Tibial nerve (tissue), 4 donors: ENCODE data around the gene ABR. TPM values are rescaled to one million over a fixed set of nuclear protein-coding genes. Genes with fewer than 3 reads are reported as not detected.

Source experiments
- DNase-seq, 2 donors: peaks; one replicate each; pipeline ENCODE4 v3.0.0-alpha.2; 2019; ENCODE audit warnings: low spot score in 2 of 2
- H3K27ac ChIP-seq, 4 donors: fragments of 200-600 bp; sonication (generic) in 3 of 4; one replicate each; pipeline ENCODE4 v1.5.1; 2017 to 2019; ENCODE audit warnings: mild to moderate bottlenecking in 1 of 4
- H3K27me3 ChIP-seq, 2 donors: fragments of 200-600 bp; sonication (generic) in 1 of 2; one replicate each; pipeline versions ENCODE4 v1.5.1 to v1.6.0; 2017 to 2019
- H3K36me3 ChIP-seq, 3 donors: fragments of 200-600 bp; sonication (generic); one replicate each; pipeline ENCODE4 v1.5.1; 2018 to 2019
- H3K4me1 ChIP-seq, 4 donors: fragments of 200-600 bp; sonication (generic) in 3 of 4; one replicate each; pipeline ENCODE4 v1.5.1; 2017 to 2019
- H3K4me3 ChIP-seq, 4 donors: fragments of 200-600 bp; sonication (generic) in 3 of 4; one replicate each; pipeline ENCODE4 v1.5.1; 2017 to 2019; ENCODE audit warnings: mild to moderate bottlenecking in 1 of 4, moderate library complexity in 1 of 4
- H3K9me3 ChIP-seq, 4 donors: fragments of 200-600 bp; sonication (generic) in 3 of 4; one replicate each; pipeline ENCODE4 v1.5.1; 2017 to 2019
- EP300 ChIP-seq, 2 donors: sonication (generic); formaldehyde crosslinking; IDR thresholded peaks; one replicate each; pipeline ENCODE4 v1.6.1; 2017; ENCODE audit warnings: antibody characterized with exemption in 2 of 2, mild to moderate bottlenecking in 1 of 2
- POLR2A ChIP-seq, 2 donors: fragments of 450-650 bp; IDR thresholded peaks; one replicate each; pipeline ENCODE4 v1.6.1; 2017; ENCODE audit warnings: antibody characterized with exemption in 2 of 2, mild to moderate bottlenecking in 2 of 2, moderate library complexity in 2 of 2
- WGBS, 2 donors: methylation state at CpG; one replicate each; pipeline ENCODE4 v1.1.5; 2018; 5-methylcytosine and 5-hydroxymethylcytosine counted together
- total RNA-seq, 4 donors: library from RNA; depleted of rRNA; stranded (reverse); fragments of >200 nt; gene quantifications; one replicate each; pipeline ENCODE4 v1.1.0, GENCODE V29; 2016
- TF ChIP-seq, protein P1 (sequence below), 5 experiments: fragments of 200-600 bp in 3 of 5; fragments of 450-650 bp in 2 of 5; sonication (generic) in 3 of 5; IDR thresholded peaks; one replicate each; pipeline ENCODE4 v1.5.1; 2016 to 2019; ENCODE audit warnings: antibody characterized with exemption in 5 of 5, mild to moderate bottlenecking in 3 of 5, moderate library complexity in 2 of 5

Gene ABR
- total RNA-seq, 4 donors from 2014 or later: 88.8 to 193 (median 133) TPM

DNA sequence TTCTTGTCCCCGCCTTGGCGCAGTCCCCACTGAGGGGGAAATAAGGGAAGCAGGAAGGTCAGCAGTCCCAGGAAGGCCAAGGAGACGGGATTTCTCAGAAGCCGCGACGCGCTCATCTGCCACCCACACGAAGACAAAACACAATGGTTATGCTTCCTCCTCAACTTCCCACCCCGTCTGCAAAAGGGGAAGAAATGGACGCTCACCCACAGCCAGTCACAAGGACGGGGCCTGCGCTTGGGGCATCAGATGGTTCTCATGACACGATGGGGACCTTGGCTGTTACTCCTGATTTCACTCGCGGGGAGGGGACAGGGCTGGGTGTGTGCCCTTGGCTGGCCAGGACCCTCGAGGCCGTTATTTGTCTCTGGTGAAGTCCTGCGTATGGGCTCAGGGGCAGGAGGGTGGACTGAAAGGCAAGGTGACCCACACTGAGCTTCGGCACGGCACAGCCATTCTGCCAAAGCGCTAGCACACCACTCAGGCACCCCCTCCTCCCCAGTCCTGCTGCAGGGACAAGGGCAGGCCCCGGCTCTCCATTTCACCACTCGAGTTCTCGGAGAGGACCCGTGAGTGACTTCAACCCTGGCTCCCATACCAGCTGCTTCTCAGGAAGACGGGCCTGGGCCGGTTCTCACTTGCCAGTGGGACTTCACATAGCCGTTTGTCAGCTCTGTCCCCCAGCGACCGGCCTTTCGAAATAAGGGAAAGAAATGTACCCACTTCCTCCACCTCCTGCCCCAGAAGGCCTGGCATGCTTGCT, 84.5 kb downstream of the ABR start:
- DNase-seq: peak in 1 of 2 donors; percentile 32
- peak overlapping the region in 2 of 4 donors; percentile 50 to 59 for H3K27ac ChIP-seq

DNA sequence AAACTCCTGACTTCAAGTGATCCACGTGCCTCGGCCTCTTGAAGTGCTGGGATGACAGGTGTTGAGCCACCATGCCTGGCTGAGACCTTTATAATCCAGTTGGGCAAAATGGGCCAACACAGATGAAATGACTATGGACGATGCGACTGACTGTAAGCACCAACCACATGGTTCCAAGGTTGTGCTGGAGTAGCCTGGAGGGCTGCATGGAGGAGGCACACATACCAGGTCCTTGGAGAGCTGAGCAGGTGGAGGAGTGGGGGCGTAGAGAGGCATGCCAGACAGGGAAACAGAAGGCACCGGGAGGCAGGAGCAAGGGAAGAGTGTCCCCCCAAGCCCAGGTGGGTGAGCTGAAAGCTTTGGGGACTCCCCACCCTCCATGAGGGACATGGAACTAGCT, 85.2 kb downstream of the ABR start:
- H3K36me3 ChIP-seq: peaks cover 0 to 59% (median 0%) of the 10 kb centered on the region in 3 donors
- TF ChIP-seq EP300 (IDR thresholded peaks at IDR 0.05) (no peak), POLR2A (IDR thresholded peaks at IDR 0.05) (no peak)

More for the DNA sequence above, 84.5 kb downstream of the ABR start:
- H3K4me1 ChIP-seq: peaks cover 0 to 13% (median 0%) of the 10 kb centered on the region in 4 donors
- H3K27me3 ChIP-seq: no peaks in the 10 kb centered on the region
- no peaks in the 10 kb centered on the region for H3K9me3 ChIP-seq
- peaks cover 0 to 59% (median 0%) of the 10 kb centered on the region in 3 donors for H3K36me3 ChIP-seq
- TF ChIP-seq POLR2A (IDR thresholded peaks at IDR 0.05) (no peak), EP300 (IDR thresholded peaks at IDR 0.05) (no peak)
- TF ChIP-seq, protein P1, sequence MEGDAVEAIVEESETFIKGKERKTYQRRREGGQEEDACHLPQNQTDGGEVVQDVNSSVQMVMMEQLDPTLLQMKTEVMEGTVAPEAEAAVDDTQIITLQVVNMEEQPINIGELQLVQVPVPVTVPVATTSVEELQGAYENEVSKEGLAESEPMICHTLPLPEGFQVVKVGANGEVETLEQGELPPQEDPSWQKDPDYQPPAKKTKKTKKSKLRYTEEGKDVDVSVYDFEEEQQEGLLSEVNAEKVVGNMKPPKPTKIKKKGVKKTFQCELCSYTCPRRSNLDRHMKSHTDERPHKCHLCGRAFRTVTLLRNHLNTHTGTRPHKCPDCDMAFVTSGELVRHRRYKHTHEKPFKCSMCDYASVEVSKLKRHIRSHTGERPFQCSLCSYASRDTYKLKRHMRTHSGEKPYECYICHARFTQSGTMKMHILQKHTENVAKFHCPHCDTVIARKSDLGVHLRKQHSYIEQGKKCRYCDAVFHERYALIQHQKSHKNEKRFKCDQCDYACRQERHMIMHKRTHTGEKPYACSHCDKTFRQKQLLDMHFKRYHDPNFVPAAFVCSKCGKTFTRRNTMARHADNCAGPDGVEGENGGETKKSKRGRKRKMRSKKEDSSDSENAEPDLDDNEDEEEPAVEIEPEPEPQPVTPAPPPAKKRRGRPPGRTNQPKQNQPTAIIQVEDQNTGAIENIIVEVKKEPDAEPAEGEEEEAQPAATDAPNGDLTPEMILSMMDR (IDR thresholded peaks at IDR 0.05): no peak
- no peak overlapping the region for H3K4me3 ChIP-seq
- WGBS, 2 donors: 73 to 78% methylated on average over 31 of the region's 31 CpGs

DNA sequence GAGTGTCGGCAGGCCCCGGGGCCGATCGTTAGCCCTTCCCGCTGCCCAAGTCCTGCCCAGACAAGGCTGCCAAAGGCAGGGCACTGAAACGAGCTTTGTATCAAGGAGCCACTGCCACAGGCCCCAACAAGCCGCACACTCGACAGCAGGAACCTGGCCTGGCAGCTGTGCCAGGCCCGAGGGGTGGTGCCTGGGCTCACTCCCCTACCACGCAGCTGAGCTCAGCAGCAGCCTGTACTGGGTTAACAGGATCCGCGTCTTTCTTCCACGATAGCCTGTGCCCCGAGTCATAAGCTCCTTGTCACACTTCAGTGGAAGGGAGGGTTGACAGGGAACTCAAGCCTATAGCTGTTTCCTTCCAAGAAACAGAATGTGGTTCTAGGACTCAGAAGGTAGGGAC, 87.9 kb downstream of the ABR start:
- TF ChIP-seq POLR2A (IDR thresholded peaks at IDR 0.05): no peak
- TF ChIP-seq, protein P1 (IDR thresholded peaks at IDR 0.05): no peak
- TF ChIP-seq EP300 (IDR thresholded peaks at IDR 0.05): no peak
- Histone ChIP-seq H3K4me3 (no peak overlapping the region), H3K27me3 (no peaks in the 10 kb centered on the region), H3K36me3 (peaks cover 0 to 58% (median 0%) of the 10 kb centered on the region in 3 donors), H3K27ac (no peak overlapping the region), H3K9me3 (no peaks in the 10 kb centered on the region), H3K4me1 (peaks cover 0 to 22% (median 8%) of the 10 kb centered on the region in 4 donors)
- WGBS, 2 donors: 79 to 86% methylated on average over 9 to 14 of the region's 14 CpGs
- DNase-seq: no peak

More for the DNA sequence above, 85.2 kb downstream of the ABR start:
- DNase-seq: no peak
- Histone ChIP-seq H3K27me3 (no peaks in the 10 kb centered on the region), H3K4me3 (no peak overlapping the region), H3K27ac (no peak overlapping the region), H3K9me3 (no peaks in the 10 kb centered on the region), H3K4me1 (peaks cover 0 to 13% (median 0%) of the 10 kb centered on the region in 4 donors)
- WGBS, 2 donors: 91 to 93% methylated on average over 5 to 6 of the region's 6 CpGs

DNA sequence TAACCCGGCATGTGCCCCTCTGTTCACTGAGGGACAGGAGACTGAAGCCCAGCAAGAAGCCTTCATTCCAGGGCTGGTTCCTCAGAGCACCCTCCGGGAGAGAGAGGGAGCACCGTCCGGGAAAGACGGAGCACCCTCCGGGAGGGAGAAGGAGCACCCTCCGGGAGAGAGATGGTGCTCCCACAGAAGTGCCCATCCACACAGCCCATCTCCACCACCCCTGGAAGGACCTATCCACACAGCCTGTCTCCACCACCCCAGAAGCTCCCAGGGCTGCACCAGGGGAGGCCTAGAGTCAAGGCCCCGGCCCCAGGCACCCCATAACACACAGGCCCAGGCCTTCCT, 88.6 kb downstream of the ABR start:
- WGBS, 2 donors: 79 to 85% methylated on average over 7 to 8 of the region's 8 CpGs
- Histone ChIP-seq H3K9me3 (no peaks in the 10 kb centered on the region), H3K36me3 (peaks cover 0 to 58% (median 0%) of the 10 kb centered on the region in 3 donors), H3K27ac (no peak overlapping the region), H3K27me3 (no peaks in the 10 kb centered on the region), H3K4me1 (peaks cover 0 to 20% (median 8%) of the 10 kb centered on the region in 4 donors), H3K4me3 (no peak overlapping the region)
- TF ChIP-seq, protein P1 (IDR thresholded peaks at IDR 0.05): no peak
- no peak for TF ChIP-seq POLR2A (IDR thresholded peaks at IDR 0.05)
- TF ChIP-seq EP300 (IDR thresholded peaks at IDR 0.05): no peak
- DNase-seq: no peak

DNA sequence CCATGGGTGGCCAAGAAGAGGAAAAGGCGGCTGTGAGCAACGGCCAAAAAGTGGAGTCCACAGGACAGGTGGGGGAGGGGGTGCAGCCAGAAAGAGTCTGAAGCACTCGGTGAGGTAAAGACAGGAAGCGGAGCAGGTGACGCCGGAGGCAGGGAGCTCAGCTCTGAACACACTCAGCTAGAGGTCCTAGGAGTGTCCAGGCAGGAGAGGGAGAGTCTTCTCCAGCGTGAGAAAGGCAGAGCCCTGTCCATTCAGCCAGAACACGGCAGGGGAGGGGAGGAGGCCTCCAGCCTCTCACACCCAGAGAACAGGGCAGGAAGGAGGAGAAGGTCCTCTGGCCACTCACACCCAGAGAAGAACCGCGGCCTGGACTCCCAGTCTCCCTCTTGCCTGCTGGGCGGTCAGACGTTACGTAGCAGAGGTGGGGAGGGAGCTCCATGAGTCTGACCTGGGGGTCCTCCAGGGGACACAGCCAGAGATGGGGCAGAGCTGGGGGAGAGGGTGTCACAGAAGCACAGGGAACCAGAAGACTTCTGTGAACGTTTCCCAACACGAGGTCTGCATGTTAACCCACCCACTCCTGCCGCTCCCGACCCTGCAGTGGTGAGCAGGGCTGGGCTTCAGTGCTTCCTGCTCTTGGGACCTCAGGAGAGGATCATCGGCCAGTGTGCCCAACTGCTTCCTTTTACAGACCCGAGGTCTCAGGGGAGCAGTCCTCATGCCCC, 89.2 kb downstream of the ABR start:
- Histone ChIP-seq H3K4me3 (no peak overlapping the region), H3K9me3 (no peaks in the 10 kb centered on the region), H3K27me3 (no peaks in the 10 kb centered on the region), H3K36me3 (peaks cover 0 to 55% (median 0%) of the 10 kb centered on the region in 3 donors), H3K4me1 (peaks cover 0 to 14% (median 8%) of the 10 kb centered on the region in 4 donors), H3K27ac (no peak overlapping the region)
- no peak for TF ChIP-seq EP300 (IDR thresholded peaks at IDR 0.05)
- 79 to 81% methylated on average over 18 to 19 of the region's 19 CpGs for WGBS, 2 donors
- DNase-seq: no peak

DNA sequence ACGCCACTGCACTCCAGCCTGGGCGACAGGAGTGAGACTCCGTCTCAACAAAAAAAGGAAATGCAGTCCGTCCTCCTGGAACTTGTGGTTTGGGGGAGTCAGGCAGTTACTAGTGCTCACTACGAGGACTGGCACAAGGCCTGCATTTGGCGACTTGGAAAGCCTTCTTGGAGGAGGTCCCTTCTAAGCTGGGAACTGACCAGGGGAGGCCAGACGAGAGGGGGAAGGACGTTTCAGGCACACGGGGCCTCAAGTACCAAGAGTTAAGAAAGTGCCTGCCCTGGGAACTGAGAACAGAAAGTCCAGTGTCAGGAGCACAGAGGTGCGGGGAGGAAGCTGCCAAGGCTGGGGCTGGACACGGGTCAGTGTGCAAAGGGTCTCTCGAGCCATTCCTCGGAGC, 89.9 kb downstream of the ABR start:
- DNase-seq: no peak
- Histone ChIP-seq H3K4me3 (no peak overlapping the region), H3K9me3 (no peaks in the 10 kb centered on the region), H3K4me1 (peaks cover 0 to 14% (median 8%) of the 10 kb centered on the region in 4 donors), H3K36me3 (peaks cover 0 to 48% (median 0%) of the 10 kb centered on the region in 3 donors), H3K27ac (no peak overlapping the region), H3K27me3 (no peaks in the 10 kb centered on the region)
- WGBS, 2 donors: 60 to 64% methylated on average over 13 of the region's 13 CpGs
- no peak for TF ChIP-seq EP300 (IDR thresholded peaks at IDR 0.05)
- TF ChIP-seq POLR2A (IDR thresholded peaks at IDR 0.05): no peak
- TF ChIP-seq, protein P1 (IDR thresholded peaks at IDR 0.05): no peak
